ENCODE measurements around the gene KPTN. TPM values are rescaled to one million over a fixed set of nuclear protein-coding genes. Genes with fewer than 3 reads are reported as not detected.

KPTN gene
- total and polyA plus RNA-seq, 12 donors, result 2.9 to 121 (median 9.9) TPM

- no peaks in the 10 kb centered on the region for H3K9me3 ChIP-seq (replicated peaks in 1 of 3)
- H3K27me3 ChIP-seq, result no peaks in the 10 kb centered on the region
- H3K27ac ChIP-seq, result peak overlapping the region in 1 of 5 donors; percentile 45
- H3K36me3 ChIP-seq (replicated peaks in 1 of 2), result peaks cover 0 to 64% of the 10 kb centered on the region in 2 donors
- DNase-seq, result no peak
- TF ChIP-seq CTCF (IDR thresholded peaks at IDR 0.05) (no peak), POLR2A (IDR thresholded peaks at IDR 0.05) (no peak)
- no peak overlapping the region for H3K4me3 ChIP-seq
- no peaks in the 10 kb centered on the region for H3K4me1 ChIP-seq (replicated peaks in 1 of 2)
- intact Hi-C loops (cut with DNase I), result no loop called here
- WGBS, 4 donors, result 72 to 84% (median 75%) methylated on average over 9 to 23 of the region's 23 CpGs
Observed at GRCh38 chr19:47492571-47493377, 8.8 kb upstream of the KPTN start.

- no peak for DNase-seq
- H3K9me3 ChIP-seq (replicated peaks in 1 of 3), result no peaks in the 10 kb centered on the region
- no peak overlapping the region for H3K27ac ChIP-seq
- no peaks in the 10 kb centered on the region for H3K4me1 ChIP-seq (replicated peaks in 1 of 2)
- WGBS, 4 donors, result 84 to 92% (median 89%) methylated on average over 11 to 14 of the region's 14 CpGs
- peaks cover 0 to 63% of the 10 kb centered on the region in 2 donors for H3K36me3 ChIP-seq (replicated peaks in 1 of 2)
- H3K27me3 ChIP-seq, result no peaks in the 10 kb centered on the region
- TF ChIP-seq CTCF (IDR thresholded peaks at IDR 0.05) (no peak), POLR2A (IDR thresholded peaks at IDR 0.05) (no peak)
- no peak overlapping the region for H3K4me3 ChIP-seq
- intact Hi-C loops (cut with DNase I), result no loop called here
Observed at GRCh38 chr19:47492137-47492533, 8.1 kb upstream of the KPTN start.

GRCh38 chr19:47491358-47492136 is 7.5 kb upstream of the KPTN start:
- WGBS, 4 donors, result 84 to 93% (median 85%) methylated on average over 12 to 22 of the region's 22 CpGs
- TF ChIP-seq POLR2A (IDR thresholded peaks at IDR 0.05), result no peak
- TF ChIP-seq CTCF (IDR thresholded peaks at IDR 0.05), result no peak
- Histone ChIP-seq H3K36me3 (replicated peaks in 1 of 2) (peaks cover 0 to 57% of the 10 kb centered on the region in 2 donors), H3K9me3 (replicated peaks in 1 of 3) (no peaks in the 10 kb centered on the region), H3K27me3 (no peaks in the 10 kb centered on the region), H3K4me1 (replicated peaks in 1 of 2) (no peaks in the 10 kb centered on the region), H3K27ac (no peak overlapping the region), H3K4me3 (no peak overlapping the region)
- intact Hi-C loops (cut with DNase I), result no loop called here
- no peak for DNase-seq

- Histone ChIP-seq H3K27me3 (no peaks in the 10 kb centered on the region), H3K36me3 (replicated peaks in 1 of 2) (peaks cover 0 to 52% of the 10 kb centered on the region in 2 donors), H3K4me3 (no peak overlapping the region), H3K4me1 (replicated peaks in 1 of 2) (no peaks in the 10 kb centered on the region), H3K9me3 (replicated peaks in 1 of 3) (no peaks in the 10 kb centered on the region), H3K27ac (peak overlapping the region in 1 of 5 donors; percentile 10)
- TF ChIP-seq CTCF (IDR thresholded peaks at IDR 0.05), result no peak
- 62 to 81% (median 69%) methylated on average over 2 to 3 of the region's 3 CpGs for WGBS, 4 donors
- intact Hi-C loops (cut with DNase I), result no loop called here
- DNase-seq, result no peak
Observed at GRCh38 chr19:47490847-47491246, 6.8 kb upstream of the KPTN start.
